PFSK-1 (cell line): ENCODE measurements around the gene PLSCR1.

ENCODE experiments used
- FOXP2 ChIP-seq: optimal IDR thresholded peaks from 2 replicates; pipeline ENCODE3; 2011; ENCODE audit warnings: borderline replicate concordance, control low read depth, inconsistent platforms; ENCODE audit not compliant: insufficient read depth; ENCODE audit errors: extremely low read length, extremely low read depth
- POLR2AphosphoS5 ChIP-seq: IDR thresholded peaks from 2 replicates; pipeline ENCODE4 v1.6.1; 2012; ENCODE audit warnings: low read depth, mild to moderate bottlenecking, control low read depth, low read length, moderate library complexity
- REST ChIP-seq, 2 experiments: IDR thresholded peaks; 2 replicates each; pipeline versions ENCODE4 v1.6.1 to v1.8.0; 2011 to 2012; ENCODE audit warnings: low read depth in 2 of 2, low read length in 2 of 2, control low read depth in 1 of 2, inconsistent platforms in 1 of 2, mild to moderate bottlenecking in 1 of 2, moderate library complexity in 1 of 2; ENCODE audit not compliant: insufficient read depth in 1 of 2
- SIN3A ChIP-seq: IDR thresholded peaks from 2 replicates; pipeline ENCODE4 v1.6.1; 2012; ENCODE audit warnings: mild to moderate bottlenecking, low read length, moderate library complexity, borderline replicate concordance; ENCODE audit not compliant: insufficient read depth
- TAF1 ChIP-seq: IDR thresholded peaks from 2 replicates; pipeline ENCODE4 v1.6.1; 2012; ENCODE audit warnings: low read length, control low read depth, borderline replicate concordance; ENCODE audit not compliant: insufficient read depth

- TF ChIP-seq POLR2AphosphoS5 = no peak
- no peak for TF ChIP-seq REST (IDR thresholded peaks at IDR 0.05; ENCODE audit: insufficient read depth in 1 of 2, low read depth in 2 of 2, low read length in 2 of 2)
- no peak for TF ChIP-seq SIN3A
- no peak for TF ChIP-seq TAF1
- no peak for TF ChIP-seq FOXP2
Observed at GRCh38 chr3:146566138-146566537, 21.7 kb upstream of the PLSCR1 start.
